Sigmoid colon (tissue), 7 donors: ENCODE results near the gene GTPBP2. TPM values are rescaled to one million over a fixed set of nuclear protein-coding genes. Genes with fewer than 3 reads are reported as not detected.

Experiments used
- DNase-seq: peaks from one replicate; pipeline ENCODE4 v3.0.0-alpha.2; 2019
- H3K27ac ChIP-seq, 4 donors: fragments of 200-600 bp; sonication (generic); one replicate each; pipeline ENCODE4 v1.5.1; 2016 to 2019; ENCODE audit warnings: mild to moderate bottlenecking in 1 of 4
- H3K27me3 ChIP-seq, 3 donors: fragments of 200-600 bp; sonication (generic); one replicate each; pipeline ENCODE4 v1.5.1; 2019; ENCODE audit warnings: mild to moderate bottlenecking in 1 of 3
- H3K36me3 ChIP-seq, 4 donors: fragments of 200-600 bp; sonication (generic); one replicate each; pipeline ENCODE4 v1.5.1; 2016 to 2019
- H3K4me1 ChIP-seq, 4 donors: fragments of 200-600 bp; sonication (generic); one replicate each; pipeline ENCODE4 v1.5.1; 2017 to 2019
- H3K4me3 ChIP-seq, 4 donors: fragments of 200-600 bp; sonication (generic); one replicate each; pipeline ENCODE4 v1.5.1; 2017 to 2019; ENCODE audit warnings: mild to moderate bottlenecking in 2 of 4, moderate library complexity in 1 of 4
- H3K9me3 ChIP-seq, 4 donors: fragments of 200-600 bp in 3 of 4; sonication (generic) in 3 of 4; one replicate each; pipeline versions ENCODE4 v1.5.1 to v1.6.1; 2013 to 2019
- CTCF ChIP-seq, 4 experiments: fragments of 450-650 bp in 3 of 4; fragments of 200-600 bp in 1 of 4; IDR thresholded peaks; one replicate each; pipeline ENCODE4 v1.5.1; 2016 to 2019; ENCODE audit warnings: antibody characterized with exemption in 4 of 4, mild to moderate bottlenecking in 3 of 4, moderate library complexity in 2 of 4
- EP300 ChIP-seq, 4 donors: sonication (generic); formaldehyde crosslinking; IDR thresholded peaks; one replicate each; pipeline ENCODE4 v1.6.1; 2017; ENCODE audit warnings: antibody characterized with exemption in 4 of 4
- POLR2A ChIP-seq, 2 donors: fragments of 450-650 bp; IDR thresholded peaks; one replicate each; pipeline ENCODE4 v1.6.1; 2016; ENCODE audit warnings: antibody characterized with exemption in 2 of 2, mild to moderate bottlenecking in 2 of 2, moderate library complexity in 2 of 2
- POLR2AphosphoS5 ChIP-seq, 4 donors: sonication (generic); formaldehyde crosslinking; IDR thresholded peaks; one replicate each; pipeline ENCODE4 v1.6.1; 2017; ENCODE audit warnings: antibody characterized with exemption in 4 of 4
- WGBS, 2 donors: extraction: QIAGEN DNeasy Blood & Tissue Kit; methylation state at CpG; one replicate each; pipeline ENCODE4 v1.1.7; 2013; 5-methylcytosine and 5-hydroxymethylcytosine counted together
- intact Hi-C: fragments of 100-400 bp; cut with DNase I; formaldehyde crosslinking; loops from one replicate; pipeline ENCODE4 v1.15.1; 2023
- polyA plus RNA-seq, 3 donors: library from polyadenylated mRNA; stranded (reverse); fragments of 200-250 nt; gene quantifications; one replicate each; pipeline ENCODE4 v1.2.3, GENCODE V29; 2013
- total RNA-seq, 4 donors: library from RNA; depleted of rRNA; stranded (reverse); fragments of >200 nt; gene quantifications; one replicate each; pipeline ENCODE4 v1.1.0, GENCODE V29; 2016
- donor health status: healthy with polysubstance abuse.
- donor health status: Bipolar disorder and iron deficiency.
- donor health status: healthy.

GTPBP2 gene
- total and polyA plus RNA-seq, 7 donors: 26.8 to 71.0 (median 36.6) TPM

DNA sequence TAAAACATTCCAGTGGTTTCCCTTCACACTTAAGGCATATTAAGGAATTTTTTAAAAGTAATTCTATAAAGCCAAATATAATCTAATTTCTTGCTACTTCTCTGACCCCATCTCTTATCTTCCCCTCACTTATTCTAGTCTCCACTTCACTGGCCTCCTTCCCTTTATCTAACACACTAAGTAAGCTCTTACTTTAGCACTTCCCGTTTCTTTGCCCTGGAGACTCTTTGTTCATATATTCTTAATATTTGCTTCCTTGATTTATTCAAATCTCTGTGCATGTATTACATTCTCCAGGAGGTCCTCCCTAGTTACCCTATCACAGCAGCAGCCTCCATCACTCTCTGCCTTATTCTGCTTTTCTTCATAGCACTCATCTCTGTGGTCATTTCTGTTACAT lies 20.3 kb downstream of the GTPBP2 start:
- no peak for TF ChIP-seq POLR2A (IDR thresholded peaks at IDR 0.05)
- no peak for TF ChIP-seq CTCF (IDR thresholded peaks at IDR 0.05)
- TF ChIP-seq EP300 (IDR thresholded peaks at IDR 0.05): no peak
- TF ChIP-seq POLR2AphosphoS5 (IDR thresholded peaks at IDR 0.05): no peak
- H3K4me3 ChIP-seq: no peak overlapping the region
- no peaks in the 10 kb centered on the region for H3K27me3 ChIP-seq
- H3K36me3 ChIP-seq: peaks cover 4 to 61% (median 15%) of the 10 kb centered on the region in 4 donors
- 76 to 82% methylated on average over 1 of the region's 1 CpG for WGBS, 2 donors
- no peak for DNase-seq
- H3K4me1 ChIP-seq: no peaks in the 10 kb centered on the region
- no peaks in the 10 kb centered on the region for H3K9me3 ChIP-seq
- intact Hi-C loops: loop anchor here (5.0 kb wide), 1 partner anchor 468 kb away; no protein-coding TSS in a partner anchor
- H3K27ac ChIP-seq: no peak overlapping the region

- no peak for TF ChIP-seq POLR2A (IDR thresholded peaks at IDR 0.05)
- peak in 2 of 4 donors; percentile 16 to 23 for TF ChIP-seq POLR2AphosphoS5 (IDR thresholded peaks at IDR 0.05)
- peak; percentile 38 to 73 (median 63) for TF ChIP-seq CTCF (IDR thresholded peaks at IDR 0.05)
- intact Hi-C loops: loop anchor here (5.0 kb wide), 1 partner anchor 469 kb away; no protein-coding TSS in a partner anchor
- Histone ChIP-seq H3K4me1 (no peaks in the 10 kb centered on the region), H3K9me3 (no peaks in the 10 kb centered on the region), H3K4me3 (no peak overlapping the region), H3K36me3 (peaks cover 0 to 61% (median 10%) of the 10 kb centered on the region in 4 donors), H3K27ac (no peak overlapping the region), H3K27me3 (no peaks in the 10 kb centered on the region)
- 1 to 10% methylated on average over 5 of the region's 5 CpGs for WGBS, 2 donors
- no peak for DNase-seq
Measured at GRCh38 chr6:43608310-43608763, 20.7 kb downstream of the GTPBP2 start.

DNA sequence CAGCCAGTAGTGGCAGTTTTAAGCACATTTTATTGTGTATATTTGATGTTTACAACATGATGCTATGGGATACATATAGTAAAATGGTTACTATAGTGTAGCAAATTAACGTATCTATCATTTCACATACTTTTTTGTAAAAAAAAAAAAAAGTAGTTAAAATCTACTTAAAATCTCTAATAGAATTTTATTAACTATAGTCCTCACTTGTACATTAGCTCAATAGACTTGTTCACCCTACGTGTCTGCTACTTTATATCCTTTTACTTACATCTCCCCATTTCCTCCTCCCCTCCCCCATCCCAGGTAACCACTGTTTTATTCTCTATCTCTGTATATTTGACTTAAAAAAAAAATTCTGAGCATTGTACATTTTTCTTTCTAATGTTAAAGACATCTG lies 23.0 kb downstream of the GTPBP2 start:
- Histone ChIP-seq H3K36me3 (peaks cover 0 to 66% (median 9%) of the 10 kb centered on the region in 4 donors), H3K4me3 (no peak overlapping the region), H3K27ac (no peak overlapping the region), H3K4me1 (no peaks in the 10 kb centered on the region), H3K9me3 (no peaks in the 10 kb centered on the region), H3K27me3 (no peaks in the 10 kb centered on the region)
- intact Hi-C loops: loop anchor here (5.0 kb wide), 1 partner anchor 471 kb away; no protein-coding TSS in a partner anchor
- TF ChIP-seq POLR2A (IDR thresholded peaks at IDR 0.05) (no peak), POLR2AphosphoS5 (IDR thresholded peaks at IDR 0.05) (no peak), EP300 (IDR thresholded peaks at IDR 0.05) (no peak), CTCF (IDR thresholded peaks at IDR 0.05) (no peak)
- 83 to 89% methylated on average over 2 of the region's 2 CpGs for WGBS, 2 donors
- no peak for DNase-seq

- no peak for DNase-seq
- Histone ChIP-seq H3K4me3 (no peak overlapping the region), H3K36me3 (peaks cover 0 to 62% (median 6%) of the 10 kb centered on the region in 4 donors), H3K9me3 (no peaks in the 10 kb centered on the region), H3K27me3 (no peaks in the 10 kb centered on the region), H3K4me1 (no peaks in the 10 kb centered on the region), H3K27ac (no peak overlapping the region)
- no peak for TF ChIP-seq POLR2A (IDR thresholded peaks at IDR 0.05)
- TF ChIP-seq CTCF (IDR thresholded peaks at IDR 0.05): no peak
- no peak for TF ChIP-seq EP300 (IDR thresholded peaks at IDR 0.05)
- no peak for TF ChIP-seq POLR2AphosphoS5 (IDR thresholded peaks at IDR 0.05)
- intact Hi-C loops: no loop called here
- 95 to 97% methylated on average over 2 of the region's 2 CpGs for WGBS, 2 donors
Measured at GRCh38 chr6:43604174-43604573, 24.9 kb downstream of the GTPBP2 start.

DNA sequence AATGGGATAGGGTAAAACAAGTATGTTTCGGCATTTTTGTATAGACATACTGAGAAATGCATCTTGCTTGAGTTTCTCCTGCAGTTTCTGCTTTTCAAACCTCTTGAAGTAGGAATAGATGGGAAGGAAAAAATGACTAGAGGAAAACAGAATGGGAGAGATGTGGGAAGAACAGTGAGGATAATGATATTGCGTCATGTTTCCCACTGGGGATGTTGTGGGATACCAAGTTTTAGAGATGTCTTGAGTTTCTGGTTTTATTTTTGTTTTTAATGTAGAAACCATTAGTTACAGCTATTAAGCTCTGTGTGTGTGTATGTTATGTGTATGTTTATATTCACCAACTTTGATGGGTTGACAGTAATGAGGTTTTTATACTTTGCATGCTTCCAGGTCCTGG lies 28.5 kb downstream of the GTPBP2 start:
- WGBS, 2 donors: 94 to 98% methylated on average over 2 of the region's 2 CpGs
- intact Hi-C loops: no loop called here
- H3K4me3 ChIP-seq: no peak overlapping the region
- no peak overlapping the region for H3K27ac ChIP-seq
- no peaks in the 10 kb centered on the region for H3K27me3 ChIP-seq
- TF ChIP-seq POLR2A (IDR thresholded peaks at IDR 0.05) (no peak), POLR2AphosphoS5 (IDR thresholded peaks at IDR 0.05) (no peak), CTCF (IDR thresholded peaks at IDR 0.05) (no peak), EP300 (IDR thresholded peaks at IDR 0.05) (no peak)
- H3K36me3 ChIP-seq: peaks cover 0 to 64% (median 4%) of the 10 kb centered on the region in 4 donors
- no peaks in the 10 kb centered on the region for H3K9me3 ChIP-seq
- DNase-seq: no peak
- H3K4me1 ChIP-seq: no peaks in the 10 kb centered on the region
